ENCODE data around the gene GOLGA6B. TPM values are rescaled to one million over a fixed set of nuclear protein-coding genes. Genes with fewer than 3 reads are reported as not detected.

GOLGA6B gene
- total RNA-seq, 4 donors from 2014 or later: 0.27 TPM; not detected in 3

Small RNA genes lying within 50 kb of the gene (small RNA-seq; reads per million reads assigned to genes)
- not detected for gene RN7SL853P

Other genes starting within 250 kb of the GOLGA6B start
- 10 to 100 TPM; 42.6 to 90.0 (median 58.5) TPM for gene ARIH1, start 180.4 kb upstream of the GOLGA6B start, total RNA-seq
- under 1 TPM in 1 of 4 donors, not detected in 3; 0.33 TPM for gene HIGD2B, start 31.5 kb downstream of the GOLGA6B start, total RNA-seq
- gene BBS4, start 31.5 kb downstream of the GOLGA6B start, total RNA-seq: 10 to 100 TPM; 33.7 to 54.4 (median 48.0) TPM
- gene ADPGK, start 129.1 kb downstream of the GOLGA6B start, total RNA-seq: 10 to 100 TPM; 53.0 to 74.6 (median 61.7) TPM

Measured in thyroid gland (tissue), 4 donors.